GM21367 (cell line): Measurements from ENCODE around the gene LYPD8.

Experiments
- ATAC-seq: cut with Tn5 transposase; IDR thresholded peaks from one replicate; pipeline ENCODE4 v1.9.1; 2021; ENCODE audit not compliant: unreplicated experiment

LYPD8 gene

GRCh38 chr1:248702714-248703113 lies 52.8 kb downstream of the LYPD8 start, which contains the start of gene OR14I1:
TSS of gene OR14I1 (minus strand) at chr1:248702766.
- ATAC-seq = no peak

GRCh38 chr1:248699099-248699498 lies 56.5 kb downstream of the LYPD8 start:
- no peak for ATAC-seq

GRCh38 chr1:248697907-248698306 lies 57.7 kb downstream of the LYPD8 start:
- ATAC-seq = no peak

GRCh38 chr1:248696774-248697173 lies 58.8 kb downstream of the LYPD8 start:
- ATAC-seq = no peak

- no peak for ATAC-seq
Measured at GRCh38 chr1:248696261-248696660, 59.3 kb downstream of the LYPD8 start.

- no peak for ATAC-seq
Measured at GRCh38 chr1:248695451-248696132, 60.0 kb downstream of the LYPD8 start.

GRCh38 chr1:248691567-248692155 lies 63.9 kb downstream of the LYPD8 start:
- no peak for ATAC-seq
